ENCODE data around the gene ANXA6.

DNA sequence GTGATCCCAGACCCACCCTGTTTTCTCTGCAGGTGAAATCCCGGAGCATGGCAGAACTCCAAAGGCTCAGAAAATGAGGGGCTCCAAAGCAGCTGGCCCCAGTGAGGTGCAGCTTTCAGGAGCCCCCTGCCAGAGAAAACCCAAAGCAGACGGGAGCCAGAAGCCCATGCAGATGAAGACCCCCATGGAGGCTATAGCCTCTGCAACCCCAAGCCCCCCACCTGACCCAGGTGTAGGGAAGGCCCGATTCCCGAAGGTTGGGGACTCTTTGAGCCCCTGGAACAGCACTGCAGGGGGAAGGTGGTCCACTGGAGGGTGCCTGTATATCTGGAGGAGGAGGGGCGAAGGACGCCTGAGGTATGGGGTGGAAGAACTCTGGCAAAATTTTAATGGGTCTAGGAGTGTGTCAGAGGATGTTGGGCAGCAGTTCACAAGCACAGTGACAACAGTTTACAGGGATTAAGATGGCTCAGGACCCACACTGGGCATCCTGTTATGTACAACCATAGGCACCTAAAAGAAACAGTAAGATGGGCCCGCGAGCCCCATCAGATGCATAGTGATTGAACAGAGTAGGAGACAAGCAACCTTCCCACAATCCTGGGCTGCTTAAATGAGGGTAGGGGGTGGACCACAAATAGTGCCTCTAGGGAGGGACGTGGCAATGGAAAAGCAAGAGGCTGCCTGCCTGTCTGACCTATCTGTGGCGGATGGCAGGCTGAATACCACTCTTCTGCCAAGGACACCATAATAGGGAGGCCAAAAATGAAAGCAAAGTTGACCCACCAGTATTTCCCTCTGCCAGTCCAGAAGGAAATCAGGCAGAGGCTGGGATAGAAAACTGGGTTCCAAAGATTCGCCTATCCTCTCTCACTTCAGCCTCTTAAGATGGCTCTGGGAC is 16.4 kb upstream of the ANXA6 start:
- TF ChIP-seq, protein P1, sequence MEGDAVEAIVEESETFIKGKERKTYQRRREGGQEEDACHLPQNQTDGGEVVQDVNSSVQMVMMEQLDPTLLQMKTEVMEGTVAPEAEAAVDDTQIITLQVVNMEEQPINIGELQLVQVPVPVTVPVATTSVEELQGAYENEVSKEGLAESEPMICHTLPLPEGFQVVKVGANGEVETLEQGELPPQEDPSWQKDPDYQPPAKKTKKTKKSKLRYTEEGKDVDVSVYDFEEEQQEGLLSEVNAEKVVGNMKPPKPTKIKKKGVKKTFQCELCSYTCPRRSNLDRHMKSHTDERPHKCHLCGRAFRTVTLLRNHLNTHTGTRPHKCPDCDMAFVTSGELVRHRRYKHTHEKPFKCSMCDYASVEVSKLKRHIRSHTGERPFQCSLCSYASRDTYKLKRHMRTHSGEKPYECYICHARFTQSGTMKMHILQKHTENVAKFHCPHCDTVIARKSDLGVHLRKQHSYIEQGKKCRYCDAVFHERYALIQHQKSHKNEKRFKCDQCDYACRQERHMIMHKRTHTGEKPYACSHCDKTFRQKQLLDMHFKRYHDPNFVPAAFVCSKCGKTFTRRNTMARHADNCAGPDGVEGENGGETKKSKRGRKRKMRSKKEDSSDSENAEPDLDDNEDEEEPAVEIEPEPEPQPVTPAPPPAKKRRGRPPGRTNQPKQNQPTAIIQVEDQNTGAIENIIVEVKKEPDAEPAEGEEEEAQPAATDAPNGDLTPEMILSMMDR (IDR thresholded peaks at IDR 0.05 in 4 of 5, conservative IDR thresholded peaks at IDR 0.05 in 1 of 5) = no peak
- TF ChIP-seq POLR2A (IDR thresholded peaks at IDR 0.05) = no peak

Measured in gastrocnemius medialis (tissue), 4 donors.